ENCODE data around the gene BCL11A.
A peak's percentile ranks its signal among the peaks of the same experiment; 100 is the strongest.

Gene BCL11A

GRCh38 chr2:60532421-60532820, 21.0 kb downstream of the BCL11A start:
- Histone ChIP-seq H3K9me3 (ENCODE audit: insufficient read depth, low read depth, low read length) (no peaks in the 10 kb centered on the region), H3K27me3 (ENCODE audit: insufficient read depth, low read length) (no peaks in the 10 kb centered on the region), H3K4me1 (ENCODE audit: insufficient read depth, low read length) (peaks cover 85% of the 10 kb centered on the region), H3K27ac (ENCODE audit: low read depth, low read length) (no peak overlapping the region), H3K36me3 (ENCODE audit: insufficient read depth, low read length) (peaks cover 4% of the 10 kb centered on the region; the same call in 1 of the 2 replicates), H3K9ac (ENCODE audit: low read depth, low read length) (no peak overlapping the region), H3K4me3 (ENCODE audit: low read length) (no peak overlapping the region)
- WGBS = 70% methylated on average over 1 of the region's 3 CpGs

GRCh38 chr2:60531701-60532133, 21.7 kb downstream of the BCL11A start:
- Histone ChIP-seq H3K27ac (ENCODE audit: low read depth, low read length) (peak overlapping the region; percentile 32; the same call in 1 of the 2 replicates), H3K9ac (ENCODE audit: low read depth, low read length) (peak overlapping the region; percentile 37), H3K36me3 (ENCODE audit: insufficient read depth, low read length) (peaks cover 9% of the 10 kb centered on the region; the same call in 1 of the 2 replicates), H3K9me3 (ENCODE audit: insufficient read depth, low read depth, low read length) (no peaks in the 10 kb centered on the region), H3K4me3 (ENCODE audit: low read length) (peak overlapping the region; percentile 35), H3K4me1 (ENCODE audit: insufficient read depth, low read length) (peaks cover 78% of the 10 kb centered on the region), H3K27me3 (ENCODE audit: insufficient read depth, low read length) (no peaks in the 10 kb centered on the region)
- WGBS = 25% methylated on average over 12 of the region's 12 CpGs

DNA sequence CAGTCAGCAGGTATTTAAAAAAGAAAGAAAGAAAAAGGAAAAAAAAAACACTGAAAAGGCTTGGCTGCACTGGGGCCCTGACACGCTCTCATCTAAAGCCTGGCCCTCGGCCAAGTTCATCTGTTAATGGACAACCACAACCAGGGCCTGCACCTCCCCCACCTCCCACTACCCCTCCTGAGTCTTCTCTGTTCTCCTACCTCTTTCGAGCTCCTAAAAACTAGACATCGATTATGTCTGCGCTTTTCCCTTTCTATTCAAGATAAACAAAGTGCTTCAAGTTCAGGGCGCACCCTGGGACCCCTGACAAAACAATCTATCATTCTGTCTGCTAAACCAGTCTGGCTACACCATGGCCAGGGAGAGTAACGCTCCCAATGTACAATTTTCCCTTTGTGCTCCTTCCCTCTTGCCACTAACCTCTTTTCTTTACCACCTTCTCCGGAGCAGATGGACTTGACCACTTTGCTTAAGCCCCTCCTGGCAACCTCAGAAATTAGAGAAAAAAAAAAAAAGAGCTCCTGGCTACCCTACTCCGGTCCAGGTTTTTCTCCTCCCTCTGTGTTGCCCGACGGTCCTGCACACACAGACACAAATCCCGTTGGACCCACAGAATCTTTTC, 22.7 kb downstream of the BCL11A start:
- Histone ChIP-seq H3K9ac (ENCODE audit: low read depth, low read length) (no peak overlapping the region), H3K27me3 (ENCODE audit: insufficient read depth, low read length) (no peaks in the 10 kb centered on the region), H3K36me3 (ENCODE audit: insufficient read depth, low read length) (peaks cover 12% of the 10 kb centered on the region; the same call in 1 of the 2 replicates), H3K4me3 (ENCODE audit: low read length) (peak overlapping the region; percentile 15; the same call in 1 of the 2 replicates), H3K4me1 (ENCODE audit: insufficient read depth, low read length) (peaks cover 68% of the 10 kb centered on the region), H3K9me3 (ENCODE audit: insufficient read depth, low read depth, low read length) (no peaks in the 10 kb centered on the region), H3K27ac (ENCODE audit: low read depth, low read length) (no peak overlapping the region)
- WGBS = 45% methylated on average over 12 of the region's 12 CpGs

- Histone ChIP-seq H3K4me1 (ENCODE audit: insufficient read depth, low read length) (peaks cover 65% of the 10 kb centered on the region), H3K27ac (ENCODE audit: low read depth, low read length) (no peak overlapping the region), H3K36me3 (ENCODE audit: insufficient read depth, low read length) (peaks cover 12% of the 10 kb centered on the region; the same call in 1 of the 2 replicates), H3K4me3 (ENCODE audit: low read length) (no peak overlapping the region), H3K9me3 (ENCODE audit: insufficient read depth, low read depth, low read length) (no peaks in the 10 kb centered on the region), H3K9ac (ENCODE audit: low read depth, low read length) (no peak overlapping the region), H3K27me3 (ENCODE audit: insufficient read depth, low read length) (no peaks in the 10 kb centered on the region)
- WGBS = 65% methylated on average over 17 of the region's 17 CpGs
These were observed 23.4 kb downstream of the BCL11A start for GRCh38 chr2:60529785-60530627.

- H3K4me3 ChIP-seq (ENCODE audit: low read length) = no peak overlapping the region
- no peaks in the 10 kb centered on the region for H3K9me3 ChIP-seq (ENCODE audit: insufficient read depth, low read depth, low read length)
- no peak overlapping the region for H3K9ac ChIP-seq (ENCODE audit: low read depth, low read length)
- peaks cover 12% of the 10 kb centered on the region; the same call in 1 of the 2 replicates for H3K36me3 ChIP-seq (ENCODE audit: insufficient read depth, low read length)
- H3K27me3 ChIP-seq (ENCODE audit: insufficient read depth, low read length) = no peaks in the 10 kb centered on the region
- no peak overlapping the region for H3K27ac ChIP-seq (ENCODE audit: low read depth, low read length)
- 96% methylated on average over 5 of the region's 8 CpGs for WGBS
- peaks cover 65% of the 10 kb centered on the region for H3K4me1 ChIP-seq (ENCODE audit: insufficient read depth, low read length)
These were observed 24.2 kb downstream of the BCL11A start for GRCh38 chr2:60529136-60529784.

- Histone ChIP-seq H3K4me1 (ENCODE audit: insufficient read depth, low read length) (peaks cover 62% of the 10 kb centered on the region), H3K27me3 (ENCODE audit: insufficient read depth, low read length) (no peaks in the 10 kb centered on the region), H3K9me3 (ENCODE audit: insufficient read depth, low read depth, low read length) (no peaks in the 10 kb centered on the region), H3K27ac (ENCODE audit: low read depth, low read length) (no peak overlapping the region), H3K9ac (ENCODE audit: low read depth, low read length) (no peak overlapping the region), H3K4me3 (ENCODE audit: low read length) (no peak overlapping the region), H3K36me3 (ENCODE audit: insufficient read depth, low read length) (peaks cover 12% of the 10 kb centered on the region; the same call in 1 of the 2 replicates)
- 85% methylated on average over 8 of the region's 9 CpGs for WGBS
These were observed 25.0 kb downstream of the BCL11A start for GRCh38 chr2:60528281-60529020.

DNA sequence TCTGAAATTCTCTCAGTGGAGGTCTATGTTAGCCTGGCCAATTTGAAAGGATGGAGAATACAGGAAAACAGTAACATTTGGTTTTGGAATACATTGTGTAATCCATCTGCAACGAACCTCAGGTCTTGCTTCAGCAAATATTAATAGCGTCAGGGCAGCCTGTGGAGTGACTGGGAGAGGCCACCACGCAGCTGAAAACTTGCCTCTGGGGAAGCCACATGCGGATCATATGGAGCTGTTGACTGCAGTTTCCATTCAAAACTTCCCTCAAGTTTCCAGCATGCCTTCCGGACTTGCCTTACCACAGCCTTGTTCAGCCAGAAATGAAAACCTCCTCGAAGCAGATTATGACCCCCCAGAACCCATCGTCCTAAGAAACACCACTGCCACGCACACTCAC, 25.7 kb downstream of the BCL11A start:
- Histone ChIP-seq H3K4me1 (ENCODE audit: insufficient read depth, low read length) (peaks cover 59% of the 10 kb centered on the region), H3K36me3 (ENCODE audit: insufficient read depth, low read length) (peaks cover 12% of the 10 kb centered on the region; the same call in 1 of the 2 replicates)

GRCh38 chr2:60526623-60527022, 26.8 kb downstream of the BCL11A start:
- Histone ChIP-seq H3K27ac (ENCODE audit: low read depth, low read length) (no peak overlapping the region), H3K4me1 (ENCODE audit: insufficient read depth, low read length) (peaks cover 50% of the 10 kb centered on the region), H3K36me3 (ENCODE audit: insufficient read depth, low read length) (peaks cover 12% of the 10 kb centered on the region; the same call in 1 of the 2 replicates), H3K9ac (ENCODE audit: low read depth, low read length) (no peak overlapping the region), H3K9me3 (ENCODE audit: insufficient read depth, low read depth, low read length) (no peaks in the 10 kb centered on the region), H3K4me3 (ENCODE audit: low read length) (no peak overlapping the region), H3K27me3 (ENCODE audit: insufficient read depth, low read length) (no peaks in the 10 kb centered on the region)
- 92% methylated on average over 9 of the region's 9 CpGs for WGBS

More for the DNA sequence above, 25.7 kb downstream of the BCL11A start:
- H3K27me3 ChIP-seq (ENCODE audit: insufficient read depth, low read length) = no peaks in the 10 kb centered on the region
- H3K9me3 ChIP-seq (ENCODE audit: insufficient read depth, low read depth, low read length) = no peaks in the 10 kb centered on the region
- 93% methylated on average over 8 of the region's 8 CpGs for WGBS
- H3K9ac ChIP-seq (ENCODE audit: low read depth, low read length) = no peak overlapping the region
- H3K27ac ChIP-seq (ENCODE audit: low read depth, low read length) = no peak overlapping the region
- H3K4me3 ChIP-seq (ENCODE audit: low read length) = no peak overlapping the region

GRCh38 chr2:60525899-60526298, 27.6 kb downstream of the BCL11A start:
- Histone ChIP-seq H3K27me3 (ENCODE audit: insufficient read depth, low read length) (no peaks in the 10 kb centered on the region), H3K9ac (ENCODE audit: low read depth, low read length) (no peak overlapping the region), H3K9me3 (ENCODE audit: insufficient read depth, low read depth, low read length) (no peaks in the 10 kb centered on the region), H3K4me3 (ENCODE audit: low read length) (no peak overlapping the region), H3K4me1 (ENCODE audit: insufficient read depth, low read length) (peaks cover 50% of the 10 kb centered on the region), H3K27ac (ENCODE audit: low read depth, low read length) (no peak overlapping the region), H3K36me3 (ENCODE audit: insufficient read depth, low read length) (peaks cover 12% of the 10 kb centered on the region; the same call in 1 of the 2 replicates)
- WGBS = no CpG with 5 or more reads among the region's 1 CpG

DNA sequence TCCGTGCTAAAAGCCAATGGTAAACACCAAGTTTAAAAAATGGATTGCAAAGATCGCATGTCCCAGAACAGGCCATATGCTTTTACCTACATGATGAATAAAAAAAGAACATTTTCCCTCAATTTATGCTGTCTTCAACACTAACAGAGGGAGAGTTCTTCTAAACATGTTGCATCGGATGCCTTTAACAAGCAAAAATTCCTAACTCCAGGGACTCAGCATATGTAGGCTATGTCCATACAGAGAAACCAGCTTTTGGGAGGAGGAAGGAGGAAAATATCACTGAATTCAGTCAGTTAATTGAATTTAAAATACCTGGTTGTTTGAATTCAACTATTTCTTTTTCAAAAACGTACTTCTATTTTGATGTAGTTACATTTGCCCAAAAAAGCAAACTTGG, 28.6 kb downstream of the BCL11A start:
- H3K9me3 ChIP-seq (ENCODE audit: insufficient read depth, low read depth, low read length) = no peaks in the 10 kb centered on the region
- no peak overlapping the region for H3K4me3 ChIP-seq (ENCODE audit: low read length)
- no peak overlapping the region for H3K9ac ChIP-seq (ENCODE audit: low read depth, low read length)
- no peaks in the 10 kb centered on the region for H3K27me3 ChIP-seq (ENCODE audit: insufficient read depth, low read length)
- peaks cover 50% of the 10 kb centered on the region for H3K4me1 ChIP-seq (ENCODE audit: insufficient read depth, low read length)
- no peak overlapping the region for H3K27ac ChIP-seq (ENCODE audit: low read depth, low read length)
- peaks cover 12% of the 10 kb centered on the region; the same call in 1 of the 2 replicates for H3K36me3 ChIP-seq (ENCODE audit: insufficient read depth, low read length)
- 88% methylated on average over 4 of the region's 4 CpGs for WGBS
